ENCODE data around the gene SHC4. TPM values are rescaled to one million over a fixed set of nuclear protein-coding genes. Genes with fewer than 3 reads are reported as not detected.
"Not testable (repeated sequence)": the region's sequence is repeated elsewhere in the genome, so short reads cannot be mapped to it uniquely, and the experiment has no call there.

Gene SHC4
- total RNA-seq, 1 experiment from 2014 or later, result 0.59 TPM

GRCh38 chr15:48883699-48884098, 80.0 kb downstream of the SHC4 start:
- no peak for DNase-seq (ENCODE audit: low spot score)

DNA sequence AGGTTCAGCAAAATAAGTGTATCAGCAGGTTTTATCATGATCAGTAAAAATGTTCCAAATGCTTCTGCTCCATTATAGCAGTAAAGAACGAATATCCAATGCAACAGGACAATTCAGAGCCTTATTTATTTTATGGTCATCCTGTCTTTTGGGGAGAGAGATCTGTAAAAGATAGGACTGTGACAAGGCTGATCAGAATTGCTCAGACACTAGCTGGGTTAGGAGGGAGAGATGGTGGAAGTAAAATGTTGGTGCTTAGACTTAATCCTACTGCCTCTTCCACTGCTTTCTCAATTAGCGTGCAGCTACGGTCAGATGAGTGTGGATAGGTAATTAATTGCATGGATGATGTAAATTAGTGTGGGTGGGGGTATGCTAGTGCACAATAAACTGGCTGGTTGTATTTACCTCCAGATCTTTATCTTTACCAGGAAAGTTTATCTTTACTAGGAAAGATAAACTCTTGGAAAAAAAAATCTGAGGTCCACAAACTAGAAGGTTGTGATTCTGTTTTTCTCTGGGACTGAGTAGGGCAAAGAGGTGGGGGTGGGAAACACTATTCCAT, 83.6 kb downstream of the SHC4 start:
- DNase-seq (ENCODE audit: low spot score), result no peak

DNA sequence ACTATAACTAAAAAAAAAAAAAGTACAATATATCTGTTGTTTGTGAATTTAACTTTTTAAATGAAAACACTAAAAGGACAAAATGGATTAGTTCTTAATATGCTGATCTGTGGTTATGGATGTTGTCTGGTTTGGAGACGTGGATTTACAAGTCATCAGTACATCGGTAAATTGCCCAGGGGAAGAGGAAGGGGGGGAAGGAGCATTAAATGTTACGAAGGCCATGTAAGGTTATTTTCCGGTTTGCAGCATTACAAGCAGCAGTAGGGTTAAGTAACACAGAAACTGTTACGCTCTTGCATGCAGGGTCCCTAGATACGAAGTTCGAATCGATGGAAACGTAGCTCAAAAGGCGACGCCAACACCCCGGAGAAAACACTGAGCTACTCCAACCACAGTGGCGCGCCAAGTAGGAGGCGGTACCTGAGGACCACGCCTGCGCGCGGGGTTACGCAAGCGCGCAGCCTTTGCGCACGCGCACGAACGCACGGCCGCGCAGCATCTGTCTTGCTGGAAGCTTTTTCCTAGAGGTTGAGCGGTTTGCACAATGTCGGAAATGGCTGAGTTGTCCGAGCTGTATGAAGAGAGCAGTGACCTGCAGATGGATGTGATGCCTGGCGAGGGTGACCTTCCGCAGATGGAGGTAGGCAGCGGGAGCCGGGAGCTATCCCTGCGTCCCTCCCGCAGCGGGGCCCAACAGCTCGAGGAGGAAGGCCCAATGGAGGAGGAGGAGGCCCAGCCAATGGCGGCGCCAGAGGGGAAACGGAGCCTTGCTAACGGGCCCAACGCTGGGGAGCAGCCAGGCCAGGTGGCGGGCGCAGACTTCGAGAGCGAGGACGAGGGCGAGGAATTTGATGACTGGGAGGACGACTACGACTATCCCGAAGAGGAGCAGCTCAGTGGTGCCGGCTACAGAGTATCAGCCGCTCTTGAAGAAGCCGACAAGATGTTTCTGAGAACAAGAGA, 85.8 kb downstream of the SHC4 start, which contains the start of gene EID1:
Gene EID1 (plus strand): TSS at position 505 of the 966 bp plus-strand sequence. CDS start 43 bp downstream, at position 548.
- DNase-seq (ENCODE audit: low spot score), result peak; percentile 83

- DNase-seq (ENCODE audit: low spot score), result no peak
Measured at GRCh38 chr15:48876057-48876456, 87.7 kb downstream of the SHC4 start.

DNA sequence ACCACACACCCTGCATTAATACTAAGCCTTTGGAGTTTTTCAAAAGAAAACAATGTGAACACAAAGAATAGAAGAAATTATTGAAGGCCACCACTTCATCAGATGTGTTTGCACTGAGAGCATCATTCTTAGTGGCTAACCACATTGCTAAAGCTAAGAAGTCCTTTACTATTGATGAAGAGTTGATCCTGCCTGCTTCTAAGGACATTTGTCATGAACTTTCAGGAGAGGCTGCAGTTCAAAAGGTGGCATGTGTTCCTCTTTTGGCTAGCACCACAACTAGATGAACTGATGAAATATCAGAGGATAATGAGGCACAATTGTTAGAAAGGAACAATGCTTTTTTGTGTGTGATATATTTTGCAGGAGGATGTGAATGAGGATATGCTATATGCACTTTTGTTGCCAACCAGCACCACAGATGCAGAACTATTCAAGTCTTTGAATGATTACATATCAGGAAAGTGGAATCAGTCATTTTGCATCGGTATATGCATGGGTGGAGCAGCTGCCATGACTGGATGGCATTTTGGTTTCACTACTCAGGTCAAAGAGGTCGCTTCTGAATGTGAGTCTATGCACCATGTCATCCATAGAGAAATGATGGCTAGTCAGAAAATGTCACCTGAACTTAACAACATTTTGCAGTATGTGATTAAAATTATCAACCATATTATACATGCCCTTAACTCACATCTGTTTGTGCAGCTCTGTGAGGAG, 88.3 kb downstream of the SHC4 start:
- DNase-seq (ENCODE audit: low spot score), result no peak

DNA sequence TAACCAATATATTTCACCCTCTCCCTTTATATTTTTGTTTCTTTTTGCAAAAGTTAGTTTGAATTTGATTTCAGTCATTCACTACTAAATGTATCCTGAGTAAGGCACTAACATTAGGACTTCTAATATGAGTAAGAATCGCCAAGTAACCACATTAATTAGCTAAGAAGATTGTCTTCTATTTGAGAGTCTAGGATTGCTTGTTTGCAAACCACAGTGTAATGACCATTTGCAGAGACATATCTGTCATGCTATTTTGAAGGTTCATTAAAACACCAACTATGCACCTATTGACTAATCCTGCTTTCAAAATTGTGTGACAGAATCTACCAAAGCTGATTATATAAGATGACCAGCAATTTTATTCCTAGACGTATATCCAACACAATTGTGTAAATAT, 91.1 kb downstream of the SHC4 start:
- no peak for DNase-seq (ENCODE audit: low spot score)

DNA sequence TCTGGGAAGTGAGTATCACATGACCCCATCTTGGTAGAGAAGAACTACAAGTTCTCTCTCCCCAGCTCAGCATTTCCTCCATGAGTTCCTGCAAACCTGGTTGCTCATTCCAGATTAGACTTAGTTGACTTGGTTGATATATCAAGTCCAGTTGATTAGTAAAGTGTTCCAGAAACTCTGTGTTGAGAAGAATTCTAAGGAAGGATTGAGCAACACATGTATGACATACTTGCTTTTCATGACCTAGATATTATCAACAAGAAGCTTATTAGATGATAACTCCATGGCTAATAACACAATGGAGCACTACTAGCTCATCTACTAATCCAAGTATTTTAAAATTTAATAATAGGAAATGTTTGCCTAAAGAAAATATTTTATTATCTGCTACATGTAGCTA, 92.2 kb downstream of the SHC4 start:
- DNase-seq (ENCODE audit: low spot score), result no peak

GRCh38 chr15:48869966-48870365, 93.8 kb downstream of the SHC4 start:
- DNase-seq (ENCODE audit: low spot score), result no peak

- peak; percentile 74 for DNase-seq (ENCODE audit: low spot score)
Measured at GRCh38 chr15:48868536-48868935, 95.2 kb downstream of the SHC4 start.

GRCh38 chr15:48868023-48868422, 95.7 kb downstream of the SHC4 start:
- no peak for DNase-seq (ENCODE audit: low spot score)

GRCh38 chr15:48866141-48866563, 97.6 kb downstream of the SHC4 start:
- peak; percentile 30 for DNase-seq (ENCODE audit: low spot score)

GRCh38 chr15:48865370-48866079, 98.2 kb downstream of the SHC4 start:
- peak; percentile 36 for DNase-seq (ENCODE audit: low spot score)

- DNase-seq (ENCODE audit: low spot score), result no peak
Measured at GRCh38 chr15:48862705-48863104, 101.0 kb downstream of the SHC4 start.

GRCh38 chr15:48861813-48862431, 101.8 kb downstream of the SHC4 start:
- DNase-seq (ENCODE audit: low spot score), result peak; percentile 74

DNA sequence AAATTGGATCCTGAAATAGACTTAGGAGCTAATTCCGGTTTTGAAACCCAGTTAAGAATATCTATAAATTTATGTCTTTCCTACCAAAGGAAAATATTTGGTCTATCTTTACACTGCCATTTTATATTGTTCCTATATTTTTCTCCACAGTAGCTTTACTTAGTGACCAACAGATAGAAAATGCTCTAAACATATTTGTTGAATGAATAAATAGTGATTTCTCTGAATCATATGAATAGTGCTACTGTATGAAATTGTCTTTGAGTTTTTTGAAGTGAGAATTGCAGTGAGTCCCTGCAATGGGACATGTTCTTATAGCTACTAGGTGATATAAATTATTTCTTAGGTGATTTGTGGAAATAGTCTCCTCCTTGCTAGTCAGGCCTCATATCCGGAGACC, 104.3 kb downstream of the SHC4 start:
- no peak for DNase-seq (ENCODE audit: low spot score)

DNA sequence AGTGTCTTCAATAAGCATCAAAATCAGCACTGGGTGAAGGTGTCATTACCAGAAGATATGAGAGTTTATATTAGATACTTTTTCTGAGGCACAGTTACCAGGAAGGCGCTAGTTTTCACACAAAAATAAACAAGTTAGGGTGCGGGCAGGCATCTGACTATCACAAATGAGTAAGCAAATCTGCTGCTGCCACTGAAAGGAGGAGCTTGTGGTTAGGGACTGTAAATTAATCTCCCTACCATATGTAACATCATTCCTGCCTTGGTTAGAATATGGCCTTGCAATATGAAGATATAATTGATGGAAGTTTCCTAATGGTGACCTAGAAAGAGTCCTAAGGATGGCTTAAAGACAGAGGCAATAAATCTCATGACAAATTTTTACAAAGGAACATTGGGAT, 105.3 kb downstream of the SHC4 start:
- DNase-seq (ENCODE audit: low spot score), result peak; percentile 53

- no peak for DNase-seq (ENCODE audit: low spot score)
Measured at GRCh38 chr15:48856942-48857341, 106.8 kb downstream of the SHC4 start.

DNA sequence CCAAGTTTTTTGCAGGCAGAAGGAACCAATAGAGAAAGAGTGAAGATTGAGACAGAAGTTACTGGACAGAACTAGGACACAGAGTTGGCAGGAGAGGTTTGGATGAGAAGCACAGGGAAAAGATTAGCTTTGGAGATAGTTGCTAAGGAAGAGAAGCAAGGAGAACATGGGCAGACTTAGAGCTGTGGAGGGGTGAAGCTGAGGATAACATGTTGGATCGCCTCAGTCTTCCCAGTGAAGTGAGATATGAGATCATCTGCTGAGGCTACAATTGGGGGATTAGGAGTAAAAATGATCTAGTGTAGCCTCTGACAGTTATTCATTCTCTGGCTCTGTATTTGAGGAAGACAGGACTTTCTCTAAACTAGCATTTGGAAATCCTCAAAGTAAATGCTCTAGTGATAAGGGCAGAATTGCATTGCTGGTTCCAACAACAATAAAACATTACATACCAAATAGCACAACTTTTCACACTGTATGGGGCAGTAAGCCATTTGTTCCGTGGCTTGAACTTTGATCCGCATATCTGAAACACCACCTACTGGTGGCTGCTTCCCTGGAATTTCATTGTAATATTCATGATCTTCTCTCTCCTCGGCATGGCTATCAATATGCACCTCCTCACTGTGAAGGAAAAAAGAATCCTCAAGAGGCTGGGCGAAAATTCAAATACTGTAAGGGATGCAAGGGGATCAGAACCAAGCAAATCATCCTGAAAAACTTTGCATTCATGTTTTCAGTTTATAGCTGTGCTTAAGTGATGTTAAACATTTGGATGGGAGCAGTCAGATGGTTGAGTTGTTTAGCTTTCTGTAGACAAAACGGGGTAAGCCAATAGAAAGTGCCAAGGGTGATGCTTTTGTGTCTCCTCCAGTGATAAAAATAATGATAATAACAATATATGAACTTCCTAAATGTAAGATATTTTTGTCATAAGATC, 107.9 kb downstream of the SHC4 start:
- peak; percentile 41 for DNase-seq (ENCODE audit: low spot score)

DNA sequence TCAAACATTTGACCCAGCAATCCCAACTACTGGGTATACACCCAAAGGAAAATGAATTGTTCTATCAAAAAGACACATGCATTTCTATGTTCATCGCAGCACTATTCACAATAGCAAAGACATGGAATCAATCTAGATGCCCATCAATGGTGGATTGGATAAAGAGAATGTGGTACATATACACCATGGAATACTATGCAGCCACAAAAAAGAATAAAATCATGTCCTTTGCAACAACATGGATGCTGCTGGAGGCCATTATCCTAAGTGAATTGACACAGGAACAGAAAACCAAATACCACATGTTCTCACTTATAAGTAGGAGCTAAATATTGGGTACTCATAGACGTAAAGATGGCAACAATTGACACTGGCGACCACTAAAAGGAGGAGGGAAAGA, 109.3 kb downstream of the SHC4 start:
- DNase-seq (ENCODE audit: low spot score), result not testable (repeated sequence)

DNA sequence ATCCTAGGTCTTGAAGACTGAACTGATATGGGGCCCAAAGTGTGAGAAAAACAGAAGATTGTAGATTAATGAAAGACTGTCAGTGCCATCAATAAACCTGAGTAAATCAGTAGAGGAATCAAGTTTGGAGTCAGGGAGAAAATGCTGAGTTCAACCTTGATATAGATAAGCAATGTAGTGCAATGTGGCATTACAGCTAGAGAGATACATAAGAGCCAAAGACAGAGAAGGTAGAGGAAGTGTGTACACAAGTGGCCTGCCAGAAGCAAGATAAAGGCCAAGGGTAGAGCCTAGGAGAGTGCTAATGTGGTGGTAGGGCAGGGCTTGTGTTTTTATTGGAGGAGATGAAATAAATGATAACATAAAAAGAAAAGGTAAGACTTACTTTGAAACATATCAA, 111.8 kb downstream of the SHC4 start:
- no peak for DNase-seq (ENCODE audit: low spot score)

Data from A172 (cell line).